Measurements from ENCODE around the gene GTF2H4.

The GTF2H4 gene

GRCh38 chr6:30890646-30891449, 17.2 kb upstream of the GTF2H4 start:
- Histone ChIP-seq H3K4me1 (ENCODE audit: control insufficient read depth, insufficient read depth, low read length) (peaks cover 27% of the 10 kb centered on the region), H3K4me3 (ENCODE audit: low read length) (no peak overlapping the region), H3K36me3 (ENCODE audit: control insufficient read depth, insufficient read depth, low read length, severe bottlenecking) (peaks cover 31% of the 10 kb centered on the region), H3K9ac (ENCODE audit: low read length) (no peak overlapping the region), H3K9me3 (ENCODE audit: control insufficient read depth, low read length) (no peaks in the 10 kb centered on the region), H3K27me3 (replicated peaks; ENCODE audit: control insufficient read depth, insufficient read depth, low read length) (no peaks in the 10 kb centered on the region)
- DNase-seq (ENCODE audit: low read depth): no peak

- DNase-seq (ENCODE audit: low read depth): no peak
- Histone ChIP-seq H3K27me3 (replicated peaks; ENCODE audit: control insufficient read depth, insufficient read depth, low read length) (no peaks in the 10 kb centered on the region), H3K4me1 (ENCODE audit: control insufficient read depth, insufficient read depth, low read length) (peaks cover 21% of the 10 kb centered on the region), H3K4me3 (ENCODE audit: low read length) (no peak overlapping the region), H3K36me3 (ENCODE audit: control insufficient read depth, insufficient read depth, low read length, severe bottlenecking) (peaks cover 31% of the 10 kb centered on the region), H3K9ac (ENCODE audit: low read length) (no peak overlapping the region), H3K9me3 (ENCODE audit: control insufficient read depth, low read length) (no peaks in the 10 kb centered on the region)
These were observed 16.6 kb upstream of the GTF2H4 start for GRCh38 chr6:30891450-30891723.

DNA sequence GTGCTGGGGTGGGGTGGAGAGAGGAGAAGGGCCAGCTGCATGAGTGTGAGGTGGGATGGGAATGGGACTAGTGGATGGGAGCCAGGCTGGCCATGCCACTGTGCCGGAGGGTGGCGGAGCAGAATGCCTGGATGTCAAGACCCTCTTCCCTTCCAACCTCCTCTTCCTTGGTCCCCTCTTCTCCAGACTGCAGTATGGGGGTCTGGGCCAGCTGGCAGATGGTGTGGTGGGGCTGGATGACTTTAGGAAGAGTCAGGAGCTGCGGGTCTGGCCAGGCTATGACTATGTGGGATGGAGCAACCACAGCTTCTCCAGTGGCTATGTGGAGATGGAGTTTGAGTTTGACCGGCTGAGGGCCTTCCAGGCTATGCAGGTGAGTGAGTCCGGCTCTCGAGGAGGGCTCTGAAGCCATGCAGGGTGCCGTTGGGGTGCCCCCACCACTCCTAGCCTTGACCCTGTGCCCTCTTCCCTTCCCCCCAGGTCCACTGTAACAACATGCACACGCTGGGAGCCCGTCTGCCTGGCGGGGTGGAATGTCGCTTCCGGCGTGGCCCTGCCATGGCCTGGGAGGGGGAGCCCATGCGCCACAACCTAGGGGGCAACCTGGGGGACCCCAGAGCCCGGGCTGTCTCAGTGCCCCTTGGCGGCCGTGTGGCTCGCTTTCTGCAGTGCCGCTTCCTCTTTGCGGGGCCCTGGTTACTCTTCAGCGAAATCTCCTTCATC, 16.0 kb upstream of the GTF2H4 start:
- no peaks in the 10 kb centered on the region for H3K27me3 ChIP-seq (replicated peaks; ENCODE audit: control insufficient read depth, insufficient read depth, low read length)
- H3K4me1 ChIP-seq (ENCODE audit: control insufficient read depth, insufficient read depth, low read length): peaks cover 17% of the 10 kb centered on the region
- no peaks in the 10 kb centered on the region for H3K9me3 ChIP-seq (ENCODE audit: control insufficient read depth, low read length)
- H3K4me3 ChIP-seq (ENCODE audit: low read length): no peak overlapping the region
- DNase-seq (ENCODE audit: low read depth): no peak
- no peak overlapping the region for H3K9ac ChIP-seq (ENCODE audit: low read length)
- H3K36me3 ChIP-seq (ENCODE audit: control insufficient read depth, insufficient read depth, low read length, severe bottlenecking): peaks cover 31% of the 10 kb centered on the region

GRCh38 chr6:30893001-30893591, 14.9 kb upstream of the GTF2H4 start:
- H3K4me3 ChIP-seq (ENCODE audit: low read length): no peak overlapping the region
- no peaks in the 10 kb centered on the region for H3K27me3 ChIP-seq (replicated peaks; ENCODE audit: control insufficient read depth, insufficient read depth, low read length)
- H3K9me3 ChIP-seq (ENCODE audit: control insufficient read depth, low read length): no peaks in the 10 kb centered on the region
- no peak overlapping the region for H3K9ac ChIP-seq (ENCODE audit: low read length)
- DNase-seq (ENCODE audit: low read depth): no peak
- H3K4me1 ChIP-seq (ENCODE audit: control insufficient read depth, insufficient read depth, low read length): peaks cover 7% of the 10 kb centered on the region
- peaks cover 40% of the 10 kb centered on the region for H3K36me3 ChIP-seq (ENCODE audit: control insufficient read depth, insufficient read depth, low read length, severe bottlenecking)

DNA sequence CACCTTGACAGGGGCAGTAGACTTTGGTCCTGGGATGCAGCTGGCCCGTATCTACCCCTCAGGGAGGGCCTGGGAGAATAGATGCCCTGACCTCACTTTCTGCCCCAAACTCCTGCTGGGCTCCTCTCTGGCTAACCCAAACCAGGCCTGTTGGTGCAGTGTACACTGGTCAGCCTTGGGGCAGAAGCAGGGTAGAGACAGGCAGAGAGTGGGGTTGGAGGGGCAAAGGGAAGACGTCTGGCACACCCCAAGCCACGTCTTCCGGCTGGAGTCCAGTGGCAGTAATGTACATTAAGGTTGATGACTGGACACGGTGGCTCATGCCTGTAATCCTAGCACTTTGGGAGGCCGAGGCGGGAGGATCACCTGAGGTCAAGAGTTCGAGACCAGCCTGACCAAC, 14.3 kb upstream of the GTF2H4 start:
- no peak for DNase-seq (ENCODE audit: low read depth)

DNA sequence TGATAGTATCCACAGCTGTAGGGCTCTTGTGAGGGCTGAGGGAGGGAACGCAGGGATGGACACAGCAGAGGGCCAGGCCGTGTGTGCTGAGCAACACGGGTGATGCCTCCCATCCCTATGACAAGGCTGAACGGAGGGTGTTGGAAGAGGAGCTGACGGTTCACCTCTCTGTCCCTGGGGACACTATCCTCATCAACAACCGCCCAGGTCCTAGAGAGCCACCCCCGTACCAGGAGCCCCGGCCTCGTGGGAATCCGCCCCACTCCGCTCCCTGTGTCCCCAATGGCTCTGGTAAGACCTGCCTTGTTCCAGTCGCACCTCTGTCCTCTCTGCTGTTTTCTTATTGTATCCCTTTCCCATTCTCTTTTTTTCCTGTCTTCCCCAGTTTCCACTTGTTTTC, 13.6 kb upstream of the GTF2H4 start:
- H3K4me3 ChIP-seq (ENCODE audit: low read length): no peak overlapping the region
- peaks cover 53% of the 10 kb centered on the region for H3K36me3 ChIP-seq (ENCODE audit: control insufficient read depth, insufficient read depth, low read length, severe bottlenecking)
- no peak overlapping the region for H3K9ac ChIP-seq (ENCODE audit: low read length)
- H3K27me3 ChIP-seq (replicated peaks; ENCODE audit: control insufficient read depth, insufficient read depth, low read length): no peaks in the 10 kb centered on the region
- no peaks in the 10 kb centered on the region for H3K4me1 ChIP-seq (ENCODE audit: control insufficient read depth, insufficient read depth, low read length)
- DNase-seq (ENCODE audit: low read depth): no peak
- H3K9me3 ChIP-seq (ENCODE audit: control insufficient read depth, low read length): no peaks in the 10 kb centered on the region

More for the DNA sequence above, 14.3 kb upstream of the GTF2H4 start:
- Histone ChIP-seq H3K36me3 (ENCODE audit: control insufficient read depth, insufficient read depth, low read length, severe bottlenecking) (peaks cover 46% of the 10 kb centered on the region), H3K4me3 (ENCODE audit: low read length) (no peak overlapping the region), H3K4me1 (ENCODE audit: control insufficient read depth, insufficient read depth, low read length) (peaks cover 2% of the 10 kb centered on the region), H3K9me3 (ENCODE audit: control insufficient read depth, low read length) (no peaks in the 10 kb centered on the region), H3K9ac (ENCODE audit: low read length) (no peak overlapping the region), H3K27me3 (replicated peaks; ENCODE audit: control insufficient read depth, insufficient read depth, low read length) (no peaks in the 10 kb centered on the region)

GRCh38 chr6:30894935-30895334, 13.1 kb upstream of the GTF2H4 start:
- peaks cover 55% of the 10 kb centered on the region for H3K36me3 ChIP-seq (ENCODE audit: control insufficient read depth, insufficient read depth, low read length, severe bottlenecking)

GRCh38 chr6:30895343-30895742, 12.7 kb upstream of the GTF2H4 start:
- Histone ChIP-seq H3K4me1 (ENCODE audit: control insufficient read depth, insufficient read depth, low read length) (no peaks in the 10 kb centered on the region), H3K27me3 (replicated peaks; ENCODE audit: control insufficient read depth, insufficient read depth, low read length) (no peaks in the 10 kb centered on the region), H3K9me3 (ENCODE audit: control insufficient read depth, low read length) (no peaks in the 10 kb centered on the region), H3K36me3 (ENCODE audit: control insufficient read depth, insufficient read depth, low read length, severe bottlenecking) (peaks cover 54% of the 10 kb centered on the region), H3K9ac (ENCODE audit: low read length) (no peak overlapping the region), H3K4me3 (ENCODE audit: low read length) (no peak overlapping the region)
- DNase-seq (ENCODE audit: low read depth): no peak

More at GRCh38 chr6:30894935-30895334, 13.1 kb upstream of the GTF2H4 start:
- H3K27me3 ChIP-seq (replicated peaks; ENCODE audit: control insufficient read depth, insufficient read depth, low read length): no peaks in the 10 kb centered on the region
- H3K9ac ChIP-seq (ENCODE audit: low read length): no peak overlapping the region
- no peak for DNase-seq (ENCODE audit: low read depth)
- no peaks in the 10 kb centered on the region for H3K9me3 ChIP-seq (ENCODE audit: control insufficient read depth, low read length)
- H3K4me3 ChIP-seq (ENCODE audit: low read length): no peak overlapping the region
- no peaks in the 10 kb centered on the region for H3K4me1 ChIP-seq (ENCODE audit: control insufficient read depth, insufficient read depth, low read length)

GRCh38 chr6:30896541-30896940, 11.5 kb upstream of the GTF2H4 start:
- no peak overlapping the region for H3K4me3 ChIP-seq (ENCODE audit: low read length)
- H3K9me3 ChIP-seq (ENCODE audit: control insufficient read depth, low read length): no peaks in the 10 kb centered on the region

GRCh38 chr6:30897882-30898281, 10.1 kb upstream of the GTF2H4 start:
- no peak overlapping the region for H3K4me3 ChIP-seq (ENCODE audit: low read length)
- no peak for DNase-seq (ENCODE audit: low read depth)
- no peaks in the 10 kb centered on the region for H3K4me1 ChIP-seq (ENCODE audit: control insufficient read depth, insufficient read depth, low read length)
- no peaks in the 10 kb centered on the region for H3K9me3 ChIP-seq (ENCODE audit: control insufficient read depth, low read length)
- no peaks in the 10 kb centered on the region for H3K27me3 ChIP-seq (replicated peaks; ENCODE audit: control insufficient read depth, insufficient read depth, low read length)
- no peak overlapping the region for H3K9ac ChIP-seq (ENCODE audit: low read length)
- peaks cover 51% of the 10 kb centered on the region for H3K36me3 ChIP-seq (ENCODE audit: control insufficient read depth, insufficient read depth, low read length, severe bottlenecking)

More at GRCh38 chr6:30896541-30896940, 11.5 kb upstream of the GTF2H4 start:
- peaks cover 53% of the 10 kb centered on the region for H3K36me3 ChIP-seq (ENCODE audit: control insufficient read depth, insufficient read depth, low read length, severe bottlenecking)
- H3K27me3 ChIP-seq (replicated peaks; ENCODE audit: control insufficient read depth, insufficient read depth, low read length): no peaks in the 10 kb centered on the region
- no peak for DNase-seq (ENCODE audit: low read depth)
- H3K4me1 ChIP-seq (ENCODE audit: control insufficient read depth, insufficient read depth, low read length): no peaks in the 10 kb centered on the region
- H3K9ac ChIP-seq (ENCODE audit: low read length): no peak overlapping the region

GRCh38 chr6:30898750-30899360, 9.2 kb upstream of the GTF2H4 start:
- Histone ChIP-seq H3K4me3 (ENCODE audit: low read length) (no peak overlapping the region), H3K27me3 (replicated peaks; ENCODE audit: control insufficient read depth, insufficient read depth, low read length) (no peaks in the 10 kb centered on the region), H3K9ac (ENCODE audit: low read length) (no peak overlapping the region), H3K4me1 (ENCODE audit: control insufficient read depth, insufficient read depth, low read length) (no peaks in the 10 kb centered on the region), H3K36me3 (ENCODE audit: control insufficient read depth, insufficient read depth, low read length, severe bottlenecking) (peaks cover 43% of the 10 kb centered on the region), H3K9me3 (ENCODE audit: control insufficient read depth, low read length) (no peaks in the 10 kb centered on the region)
- no peak for DNase-seq (ENCODE audit: low read depth)

All from adipocyte (in vitro differentiated cells).